ENCODE results near the gene FHIT.
A peak's percentile ranks its signal among the peaks of the same experiment; 100 is the strongest.

Gene FHIT

DNA sequence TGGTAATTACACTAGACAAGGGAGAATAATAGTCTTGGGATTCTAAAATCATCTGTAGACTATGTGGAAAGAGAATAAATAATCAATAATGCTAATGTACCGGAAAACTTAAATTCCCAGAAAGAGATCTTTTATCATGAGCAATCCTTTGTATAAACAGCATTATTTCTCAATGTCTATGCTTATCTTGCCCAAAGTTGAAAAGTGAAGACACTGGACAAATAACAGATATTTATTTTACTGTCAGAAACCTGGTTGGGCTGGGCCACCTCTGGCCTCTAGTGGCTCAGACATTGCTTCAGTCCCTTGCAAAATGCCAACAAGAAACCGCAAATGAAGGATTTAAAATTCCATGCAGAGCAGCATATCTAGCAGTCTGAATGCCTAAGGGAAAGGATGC lies 409.9 kb downstream of the FHIT start:
- peak; percentile 19 for DNase-seq (ENCODE audit: low read depth, low spot score)

DNA sequence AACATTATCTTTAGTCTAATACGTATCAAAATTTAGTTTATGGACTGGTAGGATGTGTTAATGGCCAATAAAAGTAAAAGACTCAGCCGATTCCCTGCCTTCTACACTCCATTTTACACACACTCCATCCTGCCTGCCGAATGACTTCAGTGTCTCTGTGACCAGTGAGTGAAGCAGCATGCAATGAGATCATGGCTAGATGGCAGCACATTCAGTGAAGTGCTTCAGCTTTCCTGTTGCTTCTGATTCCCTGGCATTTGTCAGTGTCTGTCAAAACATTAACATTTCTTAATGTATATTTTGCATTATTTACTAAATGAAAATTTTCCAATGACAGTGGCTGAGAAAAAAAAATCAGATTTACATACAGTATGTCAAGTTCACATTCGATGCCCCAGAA lies 412.0 kb downstream of the FHIT start:
- peak; percentile 10 for DNase-seq (ENCODE audit: low read depth, low spot score)

DNA sequence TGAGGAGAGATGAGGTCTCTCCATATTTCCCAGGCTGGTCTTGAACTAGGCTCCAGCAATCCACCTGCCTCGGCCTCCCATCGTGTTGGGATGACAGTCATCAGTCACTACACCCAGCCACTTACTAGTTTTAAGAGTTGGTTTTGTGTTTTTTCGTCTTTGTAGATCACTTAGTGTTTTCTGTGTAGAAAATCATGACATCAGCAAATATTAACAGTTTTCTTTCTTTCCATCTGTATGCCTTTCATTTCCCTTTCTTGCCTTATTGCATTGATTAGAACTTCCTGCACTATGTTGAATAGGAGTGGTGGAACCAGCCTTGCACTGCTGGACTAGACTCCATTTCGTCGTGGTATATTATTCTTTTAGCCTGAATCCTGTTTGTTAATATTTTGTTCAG lies 415.5 kb downstream of the FHIT start:
- DNase-seq (ENCODE audit: low read depth, low spot score), result no peak

- DNase-seq (ENCODE audit: low read depth, low spot score), result no peak
Measured at GRCh38 chr3:60829058-60829457, 422.2 kb downstream of the FHIT start.

GRCh38 chr3:60827666-60828065 lies 423.6 kb downstream of the FHIT start:
- no peak for DNase-seq (ENCODE audit: low read depth, low spot score)

DNA sequence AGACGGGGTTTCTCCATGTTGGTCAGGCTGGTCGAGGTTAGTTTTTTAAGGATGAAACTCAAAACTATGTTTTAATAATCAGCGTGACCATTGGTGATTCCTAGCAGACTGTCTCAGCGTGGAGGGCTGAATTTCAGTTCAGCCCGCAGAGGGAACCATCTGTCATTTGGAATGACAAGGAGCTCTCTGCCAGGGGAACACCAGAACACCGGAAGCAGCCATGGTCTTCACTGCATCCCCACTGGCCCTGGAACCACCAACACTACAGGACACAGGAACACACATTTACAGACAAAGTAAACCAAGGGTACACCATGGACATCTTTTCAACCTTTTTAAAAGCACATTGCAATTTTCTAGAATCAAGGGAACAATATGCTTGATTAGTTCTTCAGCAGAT lies 424.7 kb downstream of the FHIT start:
- no peak for DNase-seq (ENCODE audit: low read depth, low spot score)

- DNase-seq (ENCODE audit: low read depth, low spot score), result no peak
Measured at GRCh38 chr3:60812502-60812901, 438.8 kb downstream of the FHIT start.

GRCh38 chr3:60810881-60811280 lies 440.4 kb downstream of the FHIT start:
- no peak for DNase-seq (ENCODE audit: low read depth, low spot score)

GRCh38 chr3:60809857-60810610 lies 441.2 kb downstream of the FHIT start:
- DNase-seq (ENCODE audit: low read depth, low spot score), result peak; percentile 15

GRCh38 chr3:60803216-60804173 lies 447.8 kb downstream of the FHIT start:
- DNase-seq (ENCODE audit: low read depth, low spot score), result peak; percentile 57

GRCh38 chr3:60801307-60801706 lies 449.9 kb downstream of the FHIT start:
- no peak for DNase-seq (ENCODE audit: low read depth, low spot score)

GRCh38 chr3:60798456-60798855 lies 452.8 kb downstream of the FHIT start:
- no peak for DNase-seq (ENCODE audit: low read depth, low spot score)

DNA sequence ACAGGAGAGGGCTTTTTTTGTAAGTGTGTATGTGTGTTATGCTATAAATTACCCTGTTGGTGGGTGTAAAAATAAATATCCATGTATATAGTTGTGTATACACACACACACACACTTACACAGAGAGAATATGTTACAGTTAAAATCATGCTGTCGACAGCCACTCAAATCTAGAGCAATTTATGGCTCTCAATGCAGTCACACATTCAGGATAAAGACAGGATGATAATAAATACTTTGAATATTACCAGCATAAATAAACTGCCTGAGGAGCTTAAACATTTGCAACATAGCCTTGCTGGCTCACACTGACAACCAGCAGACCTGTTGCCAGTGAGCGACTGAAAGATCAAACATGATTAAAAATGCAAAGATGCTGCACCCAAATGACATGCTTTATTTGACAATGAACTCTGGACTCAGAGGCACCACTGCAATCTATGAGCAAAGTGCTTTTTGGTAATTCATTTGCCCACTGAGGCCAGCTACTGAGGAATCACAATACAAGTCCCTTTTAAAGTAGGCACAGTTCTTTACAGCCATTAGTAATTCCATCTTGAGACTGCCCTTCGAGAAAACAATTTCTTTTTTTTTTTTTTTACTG lies 458.9 kb downstream of the FHIT start:
- no peak for DNase-seq (ENCODE audit: low read depth, low spot score)

GRCh38 chr3:60788185-60788584 lies 463.1 kb downstream of the FHIT start:
- DNase-seq (ENCODE audit: low read depth, low spot score), result no peak

GRCh38 chr3:60781935-60782334 lies 469.3 kb downstream of the FHIT start:
- no peak for DNase-seq (ENCODE audit: low read depth, low spot score)

- DNase-seq (ENCODE audit: low read depth, low spot score), result no peak
Measured at GRCh38 chr3:60779637-60780036, 471.6 kb downstream of the FHIT start.

DNA sequence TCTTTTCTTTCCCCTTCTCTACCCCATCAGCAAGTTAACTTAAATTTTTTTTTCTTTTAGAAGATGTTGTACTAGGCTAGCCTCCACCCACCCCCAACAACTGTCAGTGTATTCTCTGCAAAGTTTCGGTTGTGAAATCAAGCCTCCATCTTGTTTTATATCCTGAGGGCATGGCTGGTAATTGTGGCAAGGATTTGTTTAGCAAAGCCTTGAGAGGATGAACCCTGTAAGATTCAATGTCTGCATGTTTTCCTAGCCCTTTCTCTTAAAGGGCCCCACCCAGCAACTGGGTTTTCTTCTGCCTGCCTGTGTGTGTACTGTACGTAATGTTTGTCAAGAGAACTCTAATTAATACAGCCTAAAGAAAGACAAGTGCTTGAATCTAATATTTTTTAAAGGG lies 475.3 kb downstream of the FHIT start:
- no peak for DNase-seq (ENCODE audit: low read depth, low spot score)

- DNase-seq (ENCODE audit: low read depth, low spot score), result no peak
Measured at GRCh38 chr3:60774617-60775016, 476.6 kb downstream of the FHIT start.

DNA sequence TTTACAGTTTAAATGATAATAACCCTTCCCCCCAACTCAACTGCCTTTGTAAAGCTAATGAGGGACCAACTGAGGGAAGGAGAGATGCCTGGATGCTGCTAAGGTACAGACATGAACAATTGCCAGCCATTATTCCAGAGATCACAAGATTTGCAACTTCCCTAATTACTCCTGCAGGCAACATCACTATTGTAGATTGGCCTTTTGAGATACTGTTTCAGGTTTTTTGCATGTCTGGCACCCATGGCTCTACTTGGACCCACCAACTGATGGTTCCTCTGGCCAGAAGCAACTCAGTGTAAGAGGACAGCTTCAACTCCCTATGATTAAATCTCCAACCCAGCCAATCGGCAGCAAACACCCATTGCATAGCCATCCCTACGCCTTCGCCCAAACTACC lies 478.7 kb downstream of the FHIT start:
- no peak for DNase-seq (ENCODE audit: low read depth, low spot score)

DNA sequence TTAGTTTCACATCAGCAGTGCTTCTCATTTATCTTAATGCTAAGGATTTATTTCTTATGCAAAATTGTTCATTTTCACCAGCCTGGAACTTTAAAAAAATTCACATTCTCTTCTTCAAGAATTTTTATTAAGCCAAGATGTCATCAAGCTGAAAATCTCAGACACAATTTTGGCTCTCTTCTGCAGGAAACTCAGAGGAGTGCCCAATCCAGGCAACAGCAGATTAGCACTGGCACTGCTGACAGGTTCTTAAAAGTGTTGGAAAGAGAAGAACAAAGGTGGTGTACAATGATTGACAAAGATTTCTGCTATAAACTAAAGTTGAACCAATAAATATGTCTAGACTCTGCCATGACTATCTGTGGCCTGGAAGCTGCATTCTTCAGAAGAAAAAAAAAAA lies 479.5 kb downstream of the FHIT start:
- no peak for DNase-seq (ENCODE audit: low read depth, low spot score)

DNA sequence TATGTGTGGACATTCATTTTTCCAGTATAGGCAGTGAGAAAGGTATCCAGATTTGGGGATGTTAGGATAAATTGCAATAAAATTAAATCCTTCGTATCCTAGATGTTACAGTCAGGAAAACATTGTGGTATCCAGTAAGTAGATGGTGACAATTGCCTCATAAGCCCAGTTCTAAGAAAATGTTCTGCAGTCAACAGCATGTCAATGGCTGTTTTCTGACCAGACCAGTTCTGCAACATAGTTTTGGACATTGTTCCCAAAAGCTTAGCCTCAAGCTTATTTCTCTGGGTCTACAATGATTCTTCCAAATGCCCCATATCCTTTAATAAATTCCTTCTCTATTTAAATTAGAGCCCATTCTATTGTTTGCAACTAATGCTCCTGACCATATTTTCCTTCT lies 480.7 kb downstream of the FHIT start:
- DNase-seq (ENCODE audit: low read depth, low spot score), result no peak

GRCh38 chr3:60767536-60767935 lies 483.7 kb downstream of the FHIT start:
- no peak for DNase-seq (ENCODE audit: low read depth, low spot score)

Data from astrocyte of the hippocampus (primary cell).